ENCODE data around the gene TSPAN31. TPM values are rescaled to one million over a fixed set of nuclear protein-coding genes. Genes with fewer than 3 reads are reported as not detected.

TSPAN31 gene
- total and polyA plus RNA-seq, 12 donors, result 21.1 to 37.4 (median 28.8) TPM

GRCh38 chr12:57783466-57783801, 38.6 kb downstream of the TSPAN31 start:
- TF ChIP-seq CTCF (IDR thresholded peaks at IDR 0.05), result no peak
- no peak for ATAC-seq
- Histone ChIP-seq H3K9me3 (no peaks in the 10 kb centered on the region), H3K4me3 (peak overlapping the region; percentile 64 to 99 (median 90)), H3K36me3 (peaks cover 0 to 58% (median 24%) of the 10 kb centered on the region in 9 donors), H3K27ac (peak overlapping the region in 3 of 10 donors; percentile 68 to 90 (median 74)), H3K4me1 (peaks cover 0 to 38% (median 17%) of the 10 kb centered on the region in 9 donors), H3K27me3 (no peaks in the 10 kb centered on the region)
- WGBS, 2 donors, result 82 to 87% methylated on average over 12 of the region's 12 CpGs
- intact Hi-C loops (cut with DNase I), result loop anchor here in 4 of 10 donors (2.0 to 5.0 kb wide), 2 partner anchors 121 to 124 kb away; no protein-coding TSS in a partner anchor
- DNase-seq, result no peak

GRCh38 chr12:57783861-57784260, 39.0 kb downstream of the TSPAN31 start:
- Histone ChIP-seq H3K9me3 (no peaks in the 10 kb centered on the region), H3K27ac (no peak overlapping the region), H3K4me1 (peaks cover 0 to 38% (median 17%) of the 10 kb centered on the region in 9 donors), H3K36me3 (peaks cover 0 to 62% (median 25%) of the 10 kb centered on the region in 9 donors), H3K27me3 (no peaks in the 10 kb centered on the region), H3K4me3 (peak overlapping the region in 7 of 10 donors; percentile 64 to 99 (median 96))
- ATAC-seq, result no peak
- no peak for DNase-seq
- intact Hi-C loops (cut with DNase I), result loop anchor here in 4 of 10 donors (2.0 to 5.0 kb wide), 2 partner anchors 121 to 123 kb away; no protein-coding TSS in a partner anchor
- TF ChIP-seq CTCF (IDR thresholded peaks at IDR 0.05), result no peak
- WGBS, 2 donors, result 90 to 93% methylated on average over 11 of the region's 11 CpGs

- WGBS, 2 donors, result 49 to 58% methylated on average over 1 of the region's 1 CpG
- no peaks in the 10 kb centered on the region for H3K9me3 ChIP-seq
- intact Hi-C loops (cut with DNase I), result loop anchor here in 1 of 10 donors (2.0 kb wide), 1 partner anchor 63 kb away; no protein-coding TSS in a partner anchor
- H3K4me3 ChIP-seq, result no peak overlapping the region
- peaks cover 0 to 26% (median 0%) of the 10 kb centered on the region in 9 donors for H3K4me1 ChIP-seq
- DNase-seq, result no peak
- TF ChIP-seq CTCF (IDR thresholded peaks at IDR 0.05), result no peak
- H3K36me3 ChIP-seq, result peaks cover 0 to 100% (median 60%) of the 10 kb centered on the region in 9 donors
- H3K27me3 ChIP-seq, result no peaks in the 10 kb centered on the region
- ATAC-seq, result peak in 1 of 8 donors; percentile 42
- H3K27ac ChIP-seq, result peak overlapping the region in 1 of 10 donors; percentile 67
Measured at GRCh38 chr12:57793920-57794319, 49.1 kb downstream of the TSPAN31 start.

GRCh38 chr12:57795354-57795753, 50.5 kb downstream of the TSPAN31 start:
- no peak for TF ChIP-seq CTCF (IDR thresholded peaks at IDR 0.05)
- no peak for ATAC-seq

More at GRCh38 chr12:57795354-57795753, 50.5 kb downstream of the TSPAN31 start:
- Histone ChIP-seq H3K4me1 (peaks cover 0 to 26% (median 0%) of the 10 kb centered on the region in 9 donors), H3K27ac (peak overlapping the region in 1 of 10 donors; percentile 67), H3K27me3 (no peaks in the 10 kb centered on the region), H3K4me3 (no peak overlapping the region), H3K9me3 (no peaks in the 10 kb centered on the region), H3K36me3 (peaks cover 0 to 100% (median 65%) of the 10 kb centered on the region in 9 donors)
- 91 to 92% methylated on average over 6 of the region's 6 CpGs for WGBS, 2 donors
- DNase-seq, result no peak
- intact Hi-C loops (cut with DNase I), result no loop called here

Measured in heart right ventricle (tissue), 16 donors.